ENCODE results near the gene STARD10. TPM values are rescaled to one million over a fixed set of nuclear protein-coding genes. Genes with fewer than 3 reads are reported as not detected.

STARD10 gene
- total and polyA plus RNA-seq, 2 of the 8 experiments (the other 6 are each of a cell fraction or from before 2014, with no cell fraction given), result 23.7 to 35.7 TPM

- Histone ChIP-seq H3K9ac (replicated peaks in 1 of 4; ENCODE audit: extremely low read depth in 1 of 4, low read depth in 3 of 4, low read length in 3 of 4) (no peak overlapping the region), H3K79me1 (ENCODE audit: low read depth, low read length) (peaks cover 5% of the 10 kb centered on the region; the same call in 1 of the 2 replicates), H3K79me2 (ENCODE audit: control insufficient read depth in 1 of 2, insufficient read depth in 2 of 2, low read length in 2 of 2) (peaks cover 0 to 11% of the 10 kb centered on the region in 2 experiments; a peak in 2 of 4 replicates), H2AFZ (ENCODE audit: low read length) (no peak overlapping the region), H2BK12ac (ENCODE audit: low read depth, low read length) (no peak overlapping the region), H4K5ac (ENCODE audit: insufficient read length, low read depth, low read length) (no peak overlapping the region), H3K56ac (replicated peaks; ENCODE audit: insufficient read length, low read depth, low read length) (no peak overlapping the region), H3K23ac (ENCODE audit: insufficient read length) (no peak overlapping the region), H2BK15ac (ENCODE audit: low read length) (no peak overlapping the region), H3K9me3 (ENCODE audit: insufficient read depth in 2 of 2, low read depth in 1 of 2, low read length in 1 of 2) (no peaks in the 10 kb centered on the region; a peak in 1 of 4 replicates), H2BK20ac (ENCODE audit: low read length) (no peak overlapping the region), H3K4me1 (replicated peaks in 1 of 4; ENCODE audit: control insufficient read depth in 3 of 4, insufficient read depth in 4 of 4, low read length in 3 of 4) (peaks cover 0 to 2% (median 1%) of the 10 kb centered on the region in 4 experiments; a peak in 3 of 7 replicates), H3K27ac (ENCODE audit: low read depth, low read length) (no peak overlapping the region), H2BK120ac (replicated peaks; ENCODE audit: low read depth, low read length) (no peak overlapping the region), H3K36me3 (ENCODE audit: control insufficient read depth in 2 of 4, insufficient read depth in 4 of 4, low read length in 3 of 4) (peaks cover 0 to 3% (median 1%) of the 10 kb centered on the region in 4 experiments; a peak in 3 of 8 replicates), H3K4me3 (ENCODE audit: extremely low read depth in 1 of 4, insufficient read depth in 2 of 4, low read depth in 3 of 4, low read length in 4 of 4) (no peak overlapping the region), H3K18ac (ENCODE audit: extremely low read depth, low read length) (no peak overlapping the region), H3K4ac (replicated peaks; ENCODE audit: insufficient read length, low read depth, low read length) (no peak overlapping the region), H4K20me1 (replicated peaks in 1 of 2; ENCODE audit: control insufficient read depth in 1 of 2, insufficient read depth in 2 of 2, low read length in 2 of 2) (peaks cover 8 to 16% of the 10 kb centered on the region in 2 experiments), H2BK5ac (ENCODE audit: low read depth, low read length) (no peak overlapping the region), H2AK5ac (ENCODE audit: low read depth, low read length) (no peak overlapping the region), H3K14ac (ENCODE audit: insufficient read length) (no peak overlapping the region), H3K4me2 (ENCODE audit: insufficient read depth in 1 of 2, low read depth in 2 of 2, low read length in 2 of 2) (no peak overlapping the region), H3K23me2 (ENCODE audit: low read depth, low read length) (no peaks in the 10 kb centered on the region), H4K8ac (ENCODE audit: extremely low read depth, insufficient read depth, low read length) (no peak overlapping the region), H3K27me3 (replicated peaks in 1 of 4; ENCODE audit: control insufficient read depth in 3 of 4, extremely low read depth in 1 of 4, insufficient read depth in 3 of 4, low read length in 3 of 4) (no peaks in the 10 kb centered on the region), H4K91ac (replicated peaks; ENCODE audit: insufficient read length, low read length) (no peak overlapping the region)
- POLR2A ChIA-PET (ENCODE audit: partially characterized antibody), result no interaction called here
- DNase-seq (ENCODE audit: low read depth in 1 of 2, low spot score in 2 of 2), result no peak
- 95% methylated on average over 2 of the region's 2 CpGs; no CpG with 5 or more reads in 1 of the 2 experiments for WGBS, 2 experiments (ENCODE audit: extremely low coverage in 1 of 2, insufficient coverage in 1 of 2, insufficient read length in 1 of 2, insufficient replicate concordance in 2 of 2, low coverage in 1 of 2, low lambda C conversion rate in 2 of 2, missing lambda C conversion rate in 1 of 2)
- CTCF ChIA-PET (ENCODE audit: partially characterized antibody), result interaction anchor here (0.6 to 3.0 kb wide), 6 partner anchors 10 to 505 kb away, joined by 3 to 22 read pairs (median 4); partner anchors contain the start of gene STARD10
- FAIRE-seq, result no peak
- TF ChIP-seq JUN (IDR thresholded peaks at IDR 0.05; ENCODE audit: low read depth, low read length) (no peak), YY1 (IDR thresholded peaks at IDR 0.05; ENCODE audit: low read depth, low read length) (no peak), SUZ12 (IDR thresholded peaks at IDR 0.05; ENCODE audit: low read length) (no peak), EP300 (IDR thresholded peaks at IDR 0.05; ENCODE audit: borderline replicate concordance in 1 of 2, low read depth in 2 of 2, low read length in 2 of 2) (no peak), USF2 (IDR thresholded peaks at IDR 0.05; ENCODE audit: low read length) (no peak), RBBP5 (IDR thresholded peaks at IDR 0.05; ENCODE audit: borderline replicate concordance, low read depth, low read length) (no peak), KDM5A (IDR thresholded peaks at IDR 0.05; ENCODE audit: low read length) (no peak), POLR2A (IDR thresholded peaks at IDR 0.05; ENCODE audit: control extremely low read depth in 1 of 2, low read depth in 2 of 2, low read length in 2 of 2) (no peak), CBX8 (IDR thresholded peaks at IDR 0.05; ENCODE audit: borderline replicate concordance, low read depth, low read length) (no peak), HDAC2 (IDR thresholded peaks at IDR 0.05; ENCODE audit: borderline replicate concordance in 1 of 2, low read depth in 2 of 2, low read length in 2 of 2) (no peak), CHD1 (IDR thresholded peaks at IDR 0.05; ENCODE audit: low read depth, low read length) (no peak), SAP30 (IDR thresholded peaks at IDR 0.05; ENCODE audit: insufficient read depth, insufficient replicate concordance, low read length) (no peak), GTF2F1 (IDR thresholded peaks at IDR 0.05; ENCODE audit: borderline replicate concordance, low read depth, low read length) (no peak)
Measured at GRCh38 chr11:72730737-72731136, 63.1 kb downstream of the STARD10 start.

All from H1 (cell line).